GM21737 (cell line): Measurements from ENCODE around the gene MIER1.
"Not testable (repeated sequence)": the region's sequence is repeated elsewhere in the genome, so short reads cannot be mapped to it uniquely, and the experiment has no call there.

Source experiments
- ATAC-seq: cut with Tn5 transposase; IDR thresholded peaks from one replicate; pipeline ENCODE4 v1.9.1; 2021; ENCODE audit warnings: mild to moderate bottlenecking, moderate library complexity; ENCODE audit not compliant: unreplicated experiment

MIER1 gene

GRCh38 chr1:66924756-66925557, at the start of gene MIER1, which contains the start of gene DNAI4:
MIER1 (plus strand) TSS chr1:66924990; CDS start chr1:66925029, 39 bp downstream.
DNAI4 (minus strand) TSS chr1:66924856; CDS start chr1:66924831, 25 bp downstream.
- ATAC-seq = peak; percentile 93

DNA sequence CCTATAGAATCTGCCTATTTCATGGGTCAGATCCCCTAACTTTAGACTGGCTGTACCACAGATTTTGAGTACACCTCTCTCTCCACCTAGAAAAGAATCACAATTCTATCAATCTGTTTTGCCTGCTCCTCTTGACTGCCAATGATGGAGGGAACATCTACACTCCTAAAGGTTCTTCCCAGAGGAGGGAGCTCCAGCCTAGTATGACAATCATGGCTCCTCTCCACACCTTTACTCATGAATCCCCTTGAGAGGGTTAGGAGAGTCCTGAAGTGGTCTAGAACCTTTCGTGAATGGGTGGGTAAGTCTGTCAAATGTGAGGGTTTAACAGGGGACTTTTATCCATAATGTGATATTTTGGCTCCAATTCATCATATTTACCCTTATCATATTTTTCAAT, 48.1 kb upstream of the MIER1 start:
- no peak for ATAC-seq

DNA sequence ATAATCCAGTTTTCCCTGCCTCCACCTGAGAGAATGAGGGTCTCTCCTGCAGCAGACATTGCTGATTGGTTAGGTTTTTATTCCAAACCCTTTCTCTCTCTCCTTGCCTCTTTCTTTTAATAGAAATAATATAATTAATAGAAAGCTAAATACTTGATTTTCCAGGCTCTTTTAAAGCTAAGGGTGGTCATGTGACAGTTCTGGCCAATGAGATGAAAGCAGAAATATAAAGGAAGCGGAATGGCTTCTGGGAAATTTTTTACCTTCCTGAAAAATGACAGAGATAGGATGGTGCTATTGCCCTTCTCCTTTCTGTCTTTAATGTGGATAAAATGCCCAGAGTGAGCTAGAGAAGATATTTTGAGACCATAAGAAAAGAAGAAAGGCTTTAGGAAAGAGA, 35.8 kb upstream of the MIER1 start:
- ATAC-seq = no peak

GRCh38 chr1:66890621-66891020, 34.2 kb upstream of the MIER1 start:
- ATAC-seq = no peak

GRCh38 chr1:66893712-66894111, 31.1 kb upstream of the MIER1 start:
- no peak for ATAC-seq

DNA sequence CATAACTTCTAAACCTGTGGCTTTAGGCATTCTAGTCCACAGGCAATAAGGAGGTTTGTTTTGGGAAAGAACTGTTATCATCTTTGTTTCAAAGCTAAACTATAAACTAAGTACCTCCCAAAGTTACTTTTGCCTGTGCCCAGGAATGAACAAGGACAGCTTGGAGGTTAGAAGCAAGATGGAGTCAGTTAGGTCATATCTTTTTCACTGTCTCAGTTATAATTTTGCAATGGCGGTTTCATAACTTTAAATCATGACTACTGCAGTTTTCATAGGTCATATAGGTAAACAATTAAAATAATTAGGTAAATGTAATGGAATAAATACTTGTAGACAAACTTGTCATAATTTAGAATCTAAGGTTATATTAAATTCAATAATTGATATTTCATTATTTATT, 9.6 kb upstream of the MIER1 start:
- ATAC-seq = not testable (repeated sequence)

- ATAC-seq = no peak
Measured at GRCh38 chr1:66916320-66916719, 8.5 kb upstream of the MIER1 start.

GRCh38 chr1:66917476-66917875, 7.3 kb upstream of the MIER1 start:
- no peak for ATAC-seq

GRCh38 chr1:66919063-66919462, 5.7 kb upstream of the MIER1 start:
- no peak for ATAC-seq

- ATAC-seq = no peak
Measured at GRCh38 chr1:66919828-66920227, 5.0 kb upstream of the MIER1 start.

- no peak for ATAC-seq
Measured at GRCh38 chr1:66920543-66920942, 4.2 kb upstream of the MIER1 start.

DNA sequence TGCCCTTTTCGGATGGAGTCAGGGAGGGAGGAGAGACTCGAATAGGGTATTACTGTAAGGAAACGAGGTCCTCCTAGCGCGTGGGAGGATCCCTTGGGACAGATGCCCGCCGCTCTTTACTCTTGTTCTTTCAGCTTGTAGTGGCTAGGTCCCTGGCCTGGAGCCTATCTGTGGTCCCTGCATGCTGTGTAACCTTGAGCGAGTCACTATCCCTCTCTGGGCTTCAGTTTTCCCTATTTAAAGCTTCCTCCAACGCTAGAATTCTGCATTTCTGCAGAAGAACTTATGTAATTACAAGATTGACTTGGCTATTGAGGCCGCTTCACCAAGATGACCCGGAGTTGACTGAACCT, 744 bp downstream of the MIER1 start:
- ATAC-seq = peak; percentile 0

- ATAC-seq = no peak
Measured at GRCh38 chr1:66925944-66926343, 1.2 kb downstream of the MIER1 start.

GRCh38 chr1:66927528-66927927, 2.7 kb downstream of the MIER1 start:
- no peak for ATAC-seq

DNA sequence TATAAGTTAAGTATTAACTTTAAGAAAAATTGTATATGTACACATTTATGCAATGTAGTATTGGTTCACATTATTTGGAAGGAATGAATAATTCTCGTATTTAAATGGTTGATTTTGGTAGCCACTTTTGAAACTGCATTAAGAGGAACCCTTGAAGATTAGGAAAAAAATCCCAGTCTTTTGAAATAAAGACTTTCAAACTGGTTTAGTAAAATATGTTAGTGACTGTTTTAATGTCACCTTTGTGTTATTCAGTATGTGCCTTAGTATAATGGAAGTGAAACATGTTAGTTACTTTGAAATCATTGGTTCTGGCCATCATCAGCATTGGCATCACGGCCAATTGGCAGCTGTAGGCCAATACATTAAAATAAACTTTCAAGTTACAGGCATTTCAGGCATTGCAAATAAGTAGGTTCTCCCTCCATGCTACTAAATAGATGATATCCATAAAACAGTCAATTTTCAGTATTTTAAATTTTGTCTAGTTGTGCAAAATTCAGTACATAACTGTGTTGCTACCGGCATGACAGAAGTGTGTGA, 4.4 kb downstream of the MIER1 start:
- no peak for ATAC-seq

DNA sequence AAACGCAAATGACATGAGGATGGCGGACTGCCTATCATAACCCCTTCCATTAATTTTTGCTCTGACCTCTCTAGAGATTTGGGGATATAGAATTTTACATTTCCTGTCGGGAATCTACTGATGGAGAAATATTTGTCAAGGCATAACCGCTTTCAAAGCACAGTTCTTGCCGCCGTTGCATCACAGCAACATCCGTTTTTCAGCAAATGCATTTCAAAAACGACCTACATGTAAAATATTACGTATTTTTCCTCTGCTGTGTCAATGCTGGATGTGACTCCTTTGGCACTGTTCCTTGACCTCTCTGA, 4.9 kb downstream of the MIER1 start:
- no peak for ATAC-seq

- peak; percentile 73 for ATAC-seq
Measured at GRCh38 chr1:66929999-66930822, 5.4 kb downstream of the MIER1 start.

DNA sequence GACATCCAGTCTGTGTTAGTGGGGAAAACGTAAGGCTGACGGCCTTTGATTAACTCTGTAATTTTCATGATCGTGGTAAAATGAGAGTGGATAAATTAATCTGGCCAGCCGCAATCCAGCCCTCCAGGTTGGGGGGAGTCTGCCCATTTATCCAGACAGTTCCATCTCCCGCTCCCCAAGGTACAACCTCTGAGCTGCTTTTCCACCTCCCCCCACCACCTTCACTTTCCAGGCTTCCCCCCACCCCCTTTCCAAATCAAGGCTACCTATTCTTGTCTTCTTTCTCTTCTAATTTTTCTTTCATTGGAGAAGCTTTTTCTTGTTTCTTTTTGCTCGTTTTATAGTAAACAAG, 6.0 kb downstream of the MIER1 start:
- ATAC-seq = no peak

GRCh38 chr1:66931590-66931989, 6.8 kb downstream of the MIER1 start:
- ATAC-seq = no peak

DNA sequence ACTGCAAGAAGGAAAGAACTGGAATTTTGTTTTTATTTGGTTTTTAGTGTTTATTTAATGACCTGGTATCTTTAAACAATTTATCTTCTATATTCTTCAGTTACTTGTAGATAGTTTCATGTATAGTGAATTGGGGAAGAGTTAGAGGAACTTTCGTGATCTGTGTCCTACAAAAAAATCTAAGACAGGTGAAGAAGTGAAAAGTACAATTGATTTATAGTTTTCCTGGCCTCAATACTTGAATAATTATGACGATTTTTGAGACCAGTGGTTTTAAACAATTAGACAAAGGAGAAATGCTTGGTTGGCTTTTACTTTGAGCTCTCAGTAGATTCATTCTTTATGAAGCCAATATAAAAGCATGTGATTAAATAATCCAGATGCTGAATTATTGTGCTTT, 7.5 kb downstream of the MIER1 start:
- no peak for ATAC-seq

- no peak for ATAC-seq
Measured at GRCh38 chr1:66933887-66934700, 9.3 kb downstream of the MIER1 start.
